ENCODE results near the gene PTPN1. TPM values are rescaled to one million over a fixed set of nuclear protein-coding genes. Genes with fewer than 3 reads are reported as not detected.

PTPN1 gene
- total and polyA plus RNA-seq, 2 of the 4 experiments (the other 2 are of a cell fraction), result 31.7 to 37.4 TPM

- no peak for DNase-seq
- H3K36me3 ChIP-seq (ENCODE audit: control insufficient read depth, insufficient read depth, low read length), result peaks cover 4% of the 10 kb centered on the region
- ChIA-PET POLR2A (ENCODE audit: unreplicated experiment) (no interaction called here), CTCF (interaction anchor here (1.2 kb wide), 1 partner anchor 17 kb away, joined by 3 read pairs; no protein-coding TSS in a partner anchor)
- peaks cover 51% of the 10 kb centered on the region for H3K4me1 ChIP-seq (ENCODE audit: control insufficient read depth, insufficient read depth, low read length)
- ATAC-seq (ENCODE audit: low read depth), result peak; percentile 22; the same call in 1 of the 2 replicates
- peak overlapping the region; percentile 87 for H3K18ac ChIP-seq (ENCODE audit: low read depth, low read length)
- peak overlapping the region; percentile 86 for H2BK20ac ChIP-seq (ENCODE audit: low read depth, low read length)
- peak overlapping the region; percentile 87 for H2BK120ac ChIP-seq (ENCODE audit: low read depth, low read length)
- H3K27ac ChIP-seq (ENCODE audit: insufficient read depth, low read length), result peak overlapping the region; percentile 100
- H2AK9ac ChIP-seq (replicated peaks; ENCODE audit: low read depth, low read length, poor library complexity), result peak overlapping the region; percentile 75
- 63% methylated on average over 4 of the region's 7 CpGs; no CpG with 5 or more reads in 1 of the 2 experiments for WGBS, 2 experiments (ENCODE audit: extremely low coverage in 2 of 2, insufficient read length in 1 of 2)
- H4K91ac ChIP-seq (ENCODE audit: insufficient read depth, low read depth, low read length), result peak overlapping the region; percentile 88
- peak overlapping the region; percentile 70; the same call in 2 of the 3 replicates for H2BK15ac ChIP-seq (ENCODE audit: low read depth, low read length)
- H3K4me3 ChIP-seq (ENCODE audit: insufficient read depth, low read depth, low read length), result no peak overlapping the region
- no peak overlapping the region for H2AFZ ChIP-seq (replicated peaks; ENCODE audit: low read length, poor library complexity)
- dilution Hi-C loops (cut with HindIII; ENCODE audit: low sequenced_read_pairs, unreplicated experiment) (no loop called here), in situ Hi-C loops (cut with MboI; ENCODE audit: low sequenced_read_pairs) (no loop called here), intact Hi-C loops (cut with micrococcal nuclease) (loop anchor here (2.0 kb wide), 1 partner anchor 15 kb away; no protein-coding TSS in a partner anchor)
- TF ChIP-seq CEBPB (IDR thresholded peaks at IDR 0.05; ENCODE audit: low read depth, low read length) (no peak), RCOR1 (IDR thresholded peaks at IDR 0.05; ENCODE audit: insufficient replicate concordance, low read length) (no peak)
- H3K27me3 ChIP-seq (ENCODE audit: control insufficient read depth, insufficient read depth, low read length), result no peaks in the 10 kb centered on the region
- H3K56ac ChIP-seq (ENCODE audit: extremely low read depth, insufficient read depth, low read length), result 0 out of 2 replicates have a peak overlapping the region, but pooled peaks have one; percentile 30
- peak overlapping the region; percentile 74 for H3K4me2 ChIP-seq (ENCODE audit: low read depth, low read length)
- H2BK5ac ChIP-seq (ENCODE audit: low read depth, low read length, poor library complexity, severe bottlenecking), result peak overlapping the region; percentile 88
- peak overlapping the region; percentile 93 for H3K4ac ChIP-seq (ENCODE audit: low read depth, low read length)
- no peaks in the 10 kb centered on the region for H3K9me3 ChIP-seq (ENCODE audit: control insufficient read depth, insufficient read depth, low read length)
- H3K9ac ChIP-seq (ENCODE audit: low read depth, low read length), result peak overlapping the region; percentile 57
- peaks cover 27% of the 10 kb centered on the region for H4K20me1 ChIP-seq (ENCODE audit: insufficient read depth, low read length)
- peaks cover 36% of the 10 kb centered on the region for H3K9me1 ChIP-seq (ENCODE audit: insufficient read depth, low read length)
- peak overlapping the region; percentile 63 for H3K23ac ChIP-seq (ENCODE audit: low read depth, low read length)
- peak overlapping the region; percentile 94 for H4K5ac ChIP-seq (ENCODE audit: low read depth, low read length)
- H2AK5ac ChIP-seq (ENCODE audit: low read depth, low read length), result peak overlapping the region; percentile 84; the same call in 1 of the 2 replicates
- H3K14ac ChIP-seq (replicated peaks; ENCODE audit: low read depth, low read length), result peak overlapping the region; percentile 64
- H3K79me1 ChIP-seq (ENCODE audit: low read depth in 1 of 2, low read length in 2 of 2), result peaks cover 30 to 75% of the 10 kb centered on the region in 2 experiments
- BruUV-seq (replicated peaks), result no TSS peak
- peak overlapping the region; percentile 57 to 80 for H4K8ac ChIP-seq (ENCODE audit: low read depth in 2 of 2, low read length in 2 of 2)
Observed at GRCh38 chr20:50533464-50533863, 23.3 kb downstream of the PTPN1 start.
